NCI-H2171 (cell line): ENCODE data around the gene KIRREL2.
"Not testable (repeated sequence)": the region's sequence is repeated elsewhere in the genome, so short reads cannot be mapped to it uniquely, and the experiment has no call there.

ENCODE experiments used
- DNase-seq: peaks from one replicate; lab custom pipeline; 2025; lab: John Stamatoyannopoulos, UW

KIRREL2 gene

GRCh38 chr19:35856546-35857149 lies at the start of gene KIRREL2:
KIRREL2 (plus strand) TSS chr19:35856911; CDS start chr19:35857120, 209 bp downstream.
- DNase-seq, result peak; percentile 49

DNA sequence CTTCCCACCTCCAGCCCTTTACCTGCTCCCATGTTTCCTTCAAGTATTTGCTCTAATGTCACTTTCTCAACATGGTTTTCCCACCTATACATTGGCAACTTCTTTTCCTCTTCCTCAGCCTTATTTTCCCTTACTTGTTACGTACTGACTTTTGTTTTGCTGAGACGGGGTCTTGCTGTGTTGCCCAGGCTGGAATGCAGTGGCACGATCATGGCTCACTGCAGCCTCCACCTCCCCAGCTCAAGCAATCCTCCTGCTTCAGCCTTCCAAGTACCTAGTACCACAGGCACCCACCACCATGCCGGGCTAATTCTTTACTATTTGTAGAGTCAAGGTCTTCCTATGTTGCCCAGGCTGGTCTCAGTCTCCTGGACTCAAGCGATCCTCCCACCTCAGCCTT lies 49.1 kb upstream of the KIRREL2 start:
- DNase-seq, result no peak

- DNase-seq, result no peak
These were observed 45.1 kb upstream of the KIRREL2 start for GRCh38 chr19:35811317-35812219.

DNA sequence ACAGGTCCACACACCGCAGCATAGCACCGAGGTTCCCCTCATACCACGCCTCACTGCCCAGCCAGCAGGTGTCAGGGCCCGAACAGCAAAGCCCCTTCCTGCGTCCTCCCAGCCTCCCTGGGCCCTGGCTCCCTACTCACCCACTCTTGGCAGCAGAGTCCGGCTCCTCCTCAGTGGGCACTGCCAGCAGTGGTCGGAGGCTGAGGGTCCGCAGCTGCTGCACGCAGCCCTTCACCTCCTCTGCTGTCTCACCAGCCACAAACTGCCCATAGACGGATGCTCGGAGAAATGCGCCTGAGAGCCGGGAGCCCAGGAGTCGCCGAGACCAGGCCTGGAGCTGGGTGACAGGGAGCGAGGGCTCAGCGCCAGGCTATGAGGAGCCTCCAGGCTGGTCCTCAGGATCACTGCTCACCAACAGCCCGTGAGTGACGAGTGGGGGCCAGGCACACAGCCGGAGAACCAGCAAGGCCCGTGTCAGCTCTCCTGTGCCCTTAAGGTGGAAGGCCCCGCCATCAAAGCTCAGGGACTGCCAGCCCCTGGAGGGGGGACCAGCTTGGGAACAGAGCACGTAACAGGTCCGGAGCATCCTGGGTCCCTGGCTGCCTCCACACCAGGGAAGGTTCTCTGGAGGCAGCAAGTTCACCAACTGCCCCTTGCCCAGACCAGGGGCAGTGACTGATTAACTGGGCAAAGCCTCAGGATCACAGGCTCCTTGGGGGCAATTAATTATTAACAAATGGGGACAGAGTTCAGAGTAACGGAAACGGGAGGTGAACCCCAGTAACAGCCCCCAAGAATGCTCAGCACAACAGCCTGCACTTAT lies 44.3 kb upstream of the KIRREL2 start, which contains the start of gene PRODH2:
TSS of gene PRODH2 (minus strand) at position 626 of the 823 bp plus-strand sequence. CDS start at position 586, 40 bp downstream.
- no peak for DNase-seq

DNA sequence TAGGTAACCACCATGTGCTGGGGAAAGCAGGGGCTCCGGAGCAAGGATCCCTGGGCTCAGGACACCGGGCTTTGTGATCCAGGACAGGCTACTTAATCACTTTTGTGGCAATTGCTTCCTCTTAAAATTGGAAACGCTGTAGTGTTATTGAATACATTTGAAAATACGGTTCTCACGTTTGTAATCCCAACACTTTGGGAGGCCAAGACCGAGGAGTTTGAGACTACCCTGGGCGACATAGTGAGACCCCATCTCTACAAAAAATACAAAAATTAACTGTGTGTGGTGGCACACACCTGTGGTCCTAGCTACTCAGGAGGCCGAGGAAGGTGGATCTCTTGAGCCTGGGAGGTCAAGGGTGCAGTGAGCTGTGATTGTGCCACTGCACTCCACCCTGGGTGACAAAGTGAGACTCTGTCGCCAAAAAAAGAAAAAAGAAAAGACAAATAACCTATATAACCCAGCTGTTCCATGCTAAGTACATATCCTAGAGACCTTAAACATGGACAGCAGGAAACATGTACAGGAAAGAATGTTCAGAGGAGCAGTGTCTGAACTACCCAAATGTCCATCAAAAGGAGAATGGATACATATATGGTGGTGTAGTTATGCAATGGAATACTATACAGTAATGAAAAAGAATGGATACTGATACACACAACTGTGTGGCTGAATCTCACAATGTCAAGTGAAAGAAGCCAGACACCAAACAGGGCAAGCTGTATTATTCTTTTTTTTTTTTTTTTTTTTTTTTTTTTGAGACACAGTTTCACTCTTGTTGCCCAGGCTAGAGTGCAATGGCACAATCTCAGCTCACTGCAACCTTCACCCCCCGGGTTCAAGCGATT lies 43.4 kb upstream of the KIRREL2 start:
- no peak for DNase-seq

DNA sequence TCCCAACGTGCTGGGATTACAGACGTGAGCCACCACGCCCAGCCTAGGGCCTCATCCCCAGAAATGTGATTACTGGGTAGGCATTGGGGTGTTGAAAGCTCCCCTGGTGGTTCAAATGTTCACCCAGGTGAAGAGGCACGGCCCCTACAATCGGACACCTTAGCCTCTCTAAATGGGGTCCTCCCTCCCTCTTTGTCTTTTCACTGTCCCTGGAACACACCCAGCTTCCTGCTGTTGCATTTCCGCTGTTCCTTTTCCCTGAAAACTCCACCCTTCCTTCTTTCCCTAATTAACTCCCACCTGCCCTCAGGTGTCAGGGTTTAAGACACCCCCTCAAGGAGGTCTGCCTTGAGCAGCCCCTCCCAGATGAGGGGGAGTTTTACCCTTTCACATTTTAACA lies 40.4 kb upstream of the KIRREL2 start:
- DNase-seq, result no peak

- DNase-seq, result no peak
These were observed 39.9 kb upstream of the KIRREL2 start for GRCh38 chr19:35816846-35817245.

GRCh38 chr19:35818445-35818844 lies 38.3 kb upstream of the KIRREL2 start:
- no peak for DNase-seq

- DNase-seq, result no peak
These were observed 34.1 kb upstream of the KIRREL2 start for GRCh38 chr19:35822579-35822978.

GRCh38 chr19:35824150-35824549 lies 32.6 kb upstream of the KIRREL2 start:
- no peak for DNase-seq

- no peak for DNase-seq
These were observed 27.9 kb upstream of the KIRREL2 start for GRCh38 chr19:35828692-35829301.

DNA sequence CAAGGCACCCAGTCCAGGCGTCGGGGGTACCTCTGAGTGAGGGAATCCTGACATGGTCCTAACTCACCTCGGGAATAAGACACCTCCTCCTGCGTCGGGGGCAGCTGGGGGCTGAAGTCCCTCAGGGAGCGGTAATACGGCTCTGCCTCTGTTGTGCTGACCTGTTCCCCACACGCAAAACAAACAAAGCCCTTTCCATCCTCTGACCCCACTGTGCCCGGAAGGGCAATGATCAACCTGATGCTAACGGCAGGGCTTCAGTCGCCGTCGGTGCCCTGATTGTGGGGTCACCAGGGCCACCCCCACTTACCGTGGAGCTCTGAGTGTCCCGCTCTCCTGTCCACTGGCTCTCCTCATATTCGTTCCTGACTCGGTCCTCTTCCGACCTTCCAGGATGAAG lies 25.7 kb upstream of the KIRREL2 start:
- DNase-seq, result no peak

GRCh38 chr19:35832054-35832453 lies 24.7 kb upstream of the KIRREL2 start:
- DNase-seq, result no peak

- no peak for DNase-seq
These were observed 22.7 kb upstream of the KIRREL2 start for GRCh38 chr19:35833972-35834371.

- DNase-seq, result not testable (repeated sequence)
These were observed 20.6 kb upstream of the KIRREL2 start for GRCh38 chr19:35836096-35836495.

DNA sequence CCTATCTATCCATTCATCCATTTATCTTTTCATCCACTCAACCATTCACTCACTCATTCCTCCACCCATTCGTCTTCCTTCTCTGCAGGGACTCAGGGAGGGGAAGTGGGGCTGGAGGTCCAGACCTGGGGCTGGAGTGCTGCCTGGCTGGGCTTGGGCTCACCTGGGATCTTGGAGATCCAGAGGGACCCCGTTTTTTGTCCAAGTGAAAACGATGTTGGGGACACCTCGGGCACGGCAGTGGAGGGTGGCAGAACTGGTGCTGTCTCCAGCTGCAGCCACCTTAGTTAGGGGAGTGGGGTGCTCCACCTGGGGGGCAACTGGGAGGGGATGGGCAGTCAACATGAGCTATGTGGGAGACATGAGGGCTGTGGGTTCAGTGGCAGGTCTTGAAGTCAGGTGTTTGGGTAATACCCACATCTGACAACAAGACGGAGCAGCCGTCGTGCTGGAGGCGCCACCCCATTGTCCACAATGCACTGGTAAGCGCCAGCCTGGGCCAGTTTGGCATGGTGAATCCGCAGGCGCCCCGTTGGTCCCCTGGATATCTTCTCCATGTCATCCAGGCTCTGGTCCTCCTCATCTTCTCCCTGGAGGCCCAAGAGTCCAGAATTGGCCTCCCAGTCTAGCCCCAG lies 14.6 kb upstream of the KIRREL2 start:
- no peak for DNase-seq

DNA sequence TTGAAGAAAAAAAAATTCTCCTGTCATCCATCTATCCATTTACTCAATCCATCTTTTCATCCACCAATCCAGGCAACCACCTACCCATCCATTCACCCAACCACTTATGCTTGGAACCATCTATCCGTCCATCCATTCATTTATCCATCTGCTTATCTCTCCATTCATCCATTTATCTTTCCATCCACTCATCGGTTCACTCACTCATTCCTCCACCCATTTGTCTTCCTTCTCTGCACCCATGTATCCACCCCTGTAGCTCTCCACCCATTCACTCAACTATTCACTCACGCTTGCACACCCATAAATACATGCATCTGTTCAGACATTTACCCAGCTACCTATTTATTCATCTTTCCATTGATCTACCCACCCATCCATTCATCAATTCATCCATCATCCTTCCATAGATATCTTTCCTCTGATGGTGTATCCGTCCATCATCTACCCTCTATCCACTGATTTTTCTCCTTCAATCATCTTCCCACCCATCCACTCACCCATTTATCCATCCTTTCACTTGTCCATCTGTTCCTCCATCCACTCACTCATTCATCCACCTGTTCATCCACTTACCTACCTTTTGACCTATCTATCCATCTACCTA lies 13.9 kb upstream of the KIRREL2 start:
- DNase-seq, result no peak

DNA sequence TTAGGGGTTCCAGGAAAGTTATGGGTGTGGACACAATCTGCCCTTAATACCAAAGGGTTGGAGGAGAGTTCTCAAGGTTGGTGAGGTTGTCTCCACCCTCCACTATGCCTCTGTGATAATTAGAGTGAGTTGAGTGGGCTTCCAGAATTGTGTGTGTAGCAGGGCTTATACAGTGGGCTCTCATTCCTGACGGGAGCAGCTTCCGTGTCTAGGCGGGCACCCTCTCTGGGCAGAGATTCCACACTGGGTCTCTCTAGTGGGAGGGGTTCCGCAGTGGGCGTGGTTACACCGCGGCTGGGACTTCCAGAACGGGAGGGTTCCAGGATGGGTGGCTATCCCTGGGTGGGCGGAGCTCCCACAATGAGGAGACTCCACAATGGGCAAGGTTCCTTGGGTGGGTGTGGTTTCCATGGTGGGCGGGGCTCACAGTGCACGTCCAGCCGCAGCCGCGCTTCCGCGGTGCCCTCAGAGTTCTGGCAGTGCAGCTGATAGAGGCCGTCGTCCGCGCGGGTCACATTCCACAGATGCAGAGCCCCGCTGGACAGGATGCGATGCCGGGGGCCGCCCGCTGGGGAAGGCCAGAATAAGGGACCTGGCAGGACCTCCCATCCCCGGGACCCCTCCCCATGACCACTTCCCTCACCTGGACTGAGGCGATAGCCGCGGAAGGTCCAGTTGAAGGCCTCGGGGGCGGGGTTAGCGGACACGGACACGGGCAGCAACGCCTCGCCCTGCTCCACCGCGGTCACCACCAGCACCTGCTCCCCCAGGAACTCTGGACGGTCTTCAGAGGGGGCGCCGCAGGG lies 12.8 kb upstream of the KIRREL2 start:
- DNase-seq, result peak; percentile 9
